ENCODE data around the gene CUBN. TPM values are rescaled to one million over a fixed set of nuclear protein-coding genes. Genes with fewer than 3 reads are reported as not detected.
A peak's percentile ranks its signal among the peaks of the same experiment; 100 is the strongest.

Gene CUBN
- total and polyA plus RNA-seq, 2 experiments from 2014 or later, result 0.41 to 0.65 TPM

- H4K20me1 ChIP-seq (ENCODE audit: insufficient read depth), result no peaks in the 10 kb centered on the region
- H3K9ac ChIP-seq, result no peak overlapping the region
- in situ Hi-C loops (cut with MboI), result no loop called here
- 14 to 21% methylated on average over 8 of the region's 8 CpGs for WGBS, 2 experiments (ENCODE audit: low coverage in 1 of 2, low lambda C conversion rate in 2 of 2, missing lambda C conversion rate in 2 of 2)
- H3K9me2 ChIP-seq (ENCODE audit: insufficient read depth), result no peaks in the 10 kb centered on the region
- peak overlapping the region; percentile 55 for H2AFZ ChIP-seq
- TF ChIP-seq EZH2phosphoT487 (IDR thresholded peaks at IDR 0.05; ENCODE audit: insufficient read depth, low read depth) (no peak), EZH2 (IDR thresholded peaks at IDR 0.05; ENCODE audit: insufficient read depth, poor library complexity, severe bottlenecking) (no peak)
- no peaks in the 10 kb centered on the region for H3K9me3 ChIP-seq (ENCODE audit: low read depth)
- H3K27ac ChIP-seq, result peak overlapping the region; percentile 35; the same call in 1 of the 2 replicates
- peak; percentile 50 for DNase-seq
- H3K4me1 ChIP-seq (ENCODE audit: insufficient read depth), result peaks cover 28% of the 10 kb centered on the region
- peak overlapping the region; percentile 36 for H3K4me2 ChIP-seq (ENCODE audit: unreplicated experiment)
- H3K27me3 ChIP-seq (replicated peaks; ENCODE audit: insufficient read depth), result no peaks in the 10 kb centered on the region
- H3K4me3 ChIP-seq, result no peak overlapping the region
- no peaks in the 10 kb centered on the region for H3K36me3 ChIP-seq (ENCODE audit: low read depth)
- no peaks in the 10 kb centered on the region for H3K79me2 ChIP-seq (ENCODE audit: insufficient read depth)
- peaks cover 25% of the 10 kb centered on the region for H3F3A ChIP-seq (ENCODE audit: insufficient read depth)
These were observed 224.3 kb downstream of the CUBN start for GRCh38 chr10:16905320-16905719.

- DNase-seq, result peak; percentile 30
- Histone ChIP-seq H3F3A (ENCODE audit: insufficient read depth) (peaks cover 18% of the 10 kb centered on the region), H3K9me3 (ENCODE audit: low read depth) (no peaks in the 10 kb centered on the region), H3K4me3 (no peak overlapping the region), H3K4me1 (ENCODE audit: insufficient read depth) (peaks cover 25% of the 10 kb centered on the region), H3K9ac (no peak overlapping the region), H3K27ac (peak overlapping the region; percentile 35; the same call in 1 of the 2 replicates), H3K27me3 (replicated peaks; ENCODE audit: insufficient read depth) (no peaks in the 10 kb centered on the region), H3K79me2 (ENCODE audit: insufficient read depth) (no peaks in the 10 kb centered on the region), H3K4me2 (ENCODE audit: unreplicated experiment) (peak overlapping the region; percentile 36), H4K20me1 (ENCODE audit: insufficient read depth) (no peaks in the 10 kb centered on the region), H2AFZ (peak overlapping the region; percentile 55), H3K9me2 (ENCODE audit: insufficient read depth) (no peaks in the 10 kb centered on the region), H3K36me3 (ENCODE audit: low read depth) (no peaks in the 10 kb centered on the region)
- in situ Hi-C loops (cut with MboI), result no loop called here
- TF ChIP-seq EZH2 (IDR thresholded peaks at IDR 0.05; ENCODE audit: insufficient read depth, poor library complexity, severe bottlenecking) (no peak), EZH2phosphoT487 (IDR thresholded peaks at IDR 0.05; ENCODE audit: insufficient read depth, low read depth) (no peak)
- 15 to 22% methylated on average over 4 of the region's 4 CpGs for WGBS, 2 experiments (ENCODE audit: low coverage in 1 of 2, low lambda C conversion rate in 2 of 2, missing lambda C conversion rate in 2 of 2)
These were observed 225.0 kb downstream of the CUBN start for GRCh38 chr10:16904639-16905061.

- Histone ChIP-seq H3K9me3 (ENCODE audit: low read depth) (no peaks in the 10 kb centered on the region), H4K20me1 (ENCODE audit: insufficient read depth) (no peaks in the 10 kb centered on the region), H3K4me3 (no peak overlapping the region), H2AFZ (no peak overlapping the region), H3F3A (ENCODE audit: insufficient read depth) (peaks cover 12% of the 10 kb centered on the region; the same call in 1 of the 2 replicates), H3K36me3 (ENCODE audit: low read depth) (no peaks in the 10 kb centered on the region), H3K79me2 (ENCODE audit: insufficient read depth) (no peaks in the 10 kb centered on the region), H3K4me2 (ENCODE audit: unreplicated experiment) (peak overlapping the region; percentile 36), H3K27ac (no peak overlapping the region), H3K9me2 (ENCODE audit: insufficient read depth) (no peaks in the 10 kb centered on the region), H3K4me1 (ENCODE audit: insufficient read depth) (peaks cover 21% of the 10 kb centered on the region), H3K27me3 (replicated peaks; ENCODE audit: insufficient read depth) (no peaks in the 10 kb centered on the region), H3K9ac (no peak overlapping the region)
- no peak for DNase-seq
- in situ Hi-C loops (cut with MboI), result no loop called here
- TF ChIP-seq EZH2 (IDR thresholded peaks at IDR 0.05; ENCODE audit: insufficient read depth, poor library complexity, severe bottlenecking), result no peak
These were observed 225.6 kb downstream of the CUBN start for GRCh38 chr10:16904049-16904448.

GRCh38 chr10:16902606-16903005 lies 227.0 kb downstream of the CUBN start:
- no peak overlapping the region for H3K4me2 ChIP-seq (ENCODE audit: unreplicated experiment)
- 83 to 90% methylated on average over 1 of the region's 1 CpG for WGBS, 2 experiments (ENCODE audit: low coverage in 1 of 2, low lambda C conversion rate in 2 of 2, missing lambda C conversion rate in 2 of 2)
- in situ Hi-C loops (cut with MboI), result no loop called here
- H4K20me1 ChIP-seq (ENCODE audit: insufficient read depth), result no peaks in the 10 kb centered on the region
- no peak overlapping the region for H3K4me3 ChIP-seq
- DNase-seq, result no peak
- peaks cover 12% of the 10 kb centered on the region; the same call in 1 of the 2 replicates for H3F3A ChIP-seq (ENCODE audit: insufficient read depth)
- H3K9me2 ChIP-seq (ENCODE audit: insufficient read depth), result no peaks in the 10 kb centered on the region
- H3K36me3 ChIP-seq (ENCODE audit: low read depth), result no peaks in the 10 kb centered on the region
- H2AFZ ChIP-seq, result no peak overlapping the region
- H3K27ac ChIP-seq, result no peak overlapping the region
- no peak for TF ChIP-seq EZH2 (IDR thresholded peaks at IDR 0.05; ENCODE audit: insufficient read depth, poor library complexity, severe bottlenecking)
- no peak for TF ChIP-seq EZH2phosphoT487 (IDR thresholded peaks at IDR 0.05; ENCODE audit: insufficient read depth, low read depth)
- no peak overlapping the region for H3K9ac ChIP-seq
- H3K27me3 ChIP-seq (replicated peaks; ENCODE audit: insufficient read depth), result no peaks in the 10 kb centered on the region
- no peaks in the 10 kb centered on the region for H3K9me3 ChIP-seq (ENCODE audit: low read depth)
- H3K4me1 ChIP-seq (ENCODE audit: insufficient read depth), result peaks cover 21% of the 10 kb centered on the region
- no peaks in the 10 kb centered on the region for H3K79me2 ChIP-seq (ENCODE audit: insufficient read depth)

DNA sequence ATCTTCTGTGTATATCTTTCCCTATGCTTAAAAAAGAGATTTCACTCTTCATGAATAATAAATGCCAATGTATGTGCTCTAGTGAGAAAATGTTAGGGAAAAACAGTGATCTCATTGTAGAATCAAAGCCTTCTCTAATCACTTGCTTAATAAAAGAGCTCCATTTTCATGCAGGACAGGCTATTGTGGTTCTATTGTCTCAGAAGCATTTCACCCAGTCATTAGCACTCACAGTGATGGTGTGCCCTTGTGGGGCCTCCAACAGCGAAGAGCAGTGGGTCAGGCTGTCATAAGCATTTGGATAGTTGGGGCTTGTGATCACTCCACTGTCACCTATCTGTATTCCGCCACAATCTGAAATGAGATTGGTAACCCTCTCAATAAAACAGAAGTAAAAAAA lies 228.5 kb downstream of the CUBN start:
- Histone ChIP-seq H3K36me3 (ENCODE audit: low read depth) (no peaks in the 10 kb centered on the region), H4K20me1 (ENCODE audit: insufficient read depth) (no peaks in the 10 kb centered on the region), H3K9me2 (ENCODE audit: insufficient read depth) (no peaks in the 10 kb centered on the region), H3K27me3 (replicated peaks; ENCODE audit: insufficient read depth) (no peaks in the 10 kb centered on the region), H2AFZ (no peak overlapping the region), H3F3A (ENCODE audit: insufficient read depth) (peaks cover 12% of the 10 kb centered on the region; the same call in 1 of the 2 replicates), H3K9me3 (ENCODE audit: low read depth) (no peaks in the 10 kb centered on the region), H3K27ac (no peak overlapping the region), H3K4me3 (no peak overlapping the region), H3K4me1 (ENCODE audit: insufficient read depth) (peaks cover 21% of the 10 kb centered on the region), H3K4me2 (ENCODE audit: unreplicated experiment) (no peak overlapping the region), H3K9ac (no peak overlapping the region), H3K79me2 (ENCODE audit: insufficient read depth) (no peaks in the 10 kb centered on the region)
- TF ChIP-seq EZH2 (IDR thresholded peaks at IDR 0.05; ENCODE audit: insufficient read depth, poor library complexity, severe bottlenecking) (no peak), EZH2phosphoT487 (IDR thresholded peaks at IDR 0.05; ENCODE audit: insufficient read depth, low read depth) (no peak)
- in situ Hi-C loops (cut with MboI), result no loop called here
- no peak for DNase-seq
- 45 to 54% methylated on average over 2 of the region's 2 CpGs for WGBS, 2 experiments (ENCODE audit: low coverage in 1 of 2, low lambda C conversion rate in 2 of 2, missing lambda C conversion rate in 2 of 2)
